ENCODE data around the gene AEN. TPM values are rescaled to one million over a fixed set of nuclear protein-coding genes. Genes with fewer than 3 reads are reported as not detected.

AEN gene
- total RNA-seq, 1 donor from 2014 or later = 31.5 TPM

DNA sequence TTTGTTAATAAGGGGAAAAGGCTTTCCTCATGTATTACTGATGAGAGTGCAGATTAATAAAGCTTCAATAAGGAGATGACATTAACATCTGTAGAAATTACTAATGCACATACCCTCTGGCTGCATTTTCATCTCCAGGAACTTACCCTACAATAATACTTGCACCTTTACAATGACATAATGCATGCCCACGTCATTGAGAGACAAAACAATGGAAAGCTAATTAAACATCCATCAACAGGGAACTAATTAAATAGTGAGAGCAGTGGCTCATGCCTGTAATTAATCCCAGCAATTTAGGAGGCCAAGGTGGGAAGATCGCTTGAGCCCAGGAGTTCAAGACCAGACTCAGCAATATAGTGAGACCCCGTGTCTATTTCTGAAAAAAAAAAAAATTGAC is 41.8 kb upstream of the AEN start:
- Mint-ChIP-seq H3K27me3 (ENCODE audit: unreplicated experiment) (peaks cover under 1% of the 10 kb centered on the region), H3K9me3 (ENCODE audit: unreplicated experiment) (no peaks in the 10 kb centered on the region)

GRCh38 chr15:88580532-88580931 is 40.6 kb upstream of the AEN start:
- Mint-ChIP-seq H3K9me3 (ENCODE audit: unreplicated experiment) (no peaks in the 10 kb centered on the region), H3K4me1 (ENCODE audit: unreplicated experiment) (no peaks in the 10 kb centered on the region), H3K4me3 (ENCODE audit: unreplicated experiment) (no peak overlapping the region), H3K27ac (ENCODE audit: unreplicated experiment) (no peak overlapping the region), H3K36me3 (ENCODE audit: low read depth, unreplicated experiment) (no peaks in the 10 kb centered on the region), H3K27me3 (ENCODE audit: unreplicated experiment) (peaks cover 2% of the 10 kb centered on the region)
- TF ChIP-seq CTCF (IDR thresholded peaks at IDR 0.05; ENCODE audit: unreplicated experiment) = no peak
- no peak for DNase-seq (ENCODE audit: low spot score)

More for the DNA sequence above, 41.8 kb upstream of the AEN start:
- Mint-ChIP-seq H3K27ac (ENCODE audit: unreplicated experiment) (no peak overlapping the region), H3K36me3 (ENCODE audit: low read depth, unreplicated experiment) (no peaks in the 10 kb centered on the region), H3K4me1 (ENCODE audit: unreplicated experiment) (no peaks in the 10 kb centered on the region), H3K4me3 (ENCODE audit: unreplicated experiment) (no peak overlapping the region)
- DNase-seq (ENCODE audit: low spot score) = no peak
- TF ChIP-seq CTCF (IDR thresholded peaks at IDR 0.05; ENCODE audit: unreplicated experiment) = no peak

DNA sequence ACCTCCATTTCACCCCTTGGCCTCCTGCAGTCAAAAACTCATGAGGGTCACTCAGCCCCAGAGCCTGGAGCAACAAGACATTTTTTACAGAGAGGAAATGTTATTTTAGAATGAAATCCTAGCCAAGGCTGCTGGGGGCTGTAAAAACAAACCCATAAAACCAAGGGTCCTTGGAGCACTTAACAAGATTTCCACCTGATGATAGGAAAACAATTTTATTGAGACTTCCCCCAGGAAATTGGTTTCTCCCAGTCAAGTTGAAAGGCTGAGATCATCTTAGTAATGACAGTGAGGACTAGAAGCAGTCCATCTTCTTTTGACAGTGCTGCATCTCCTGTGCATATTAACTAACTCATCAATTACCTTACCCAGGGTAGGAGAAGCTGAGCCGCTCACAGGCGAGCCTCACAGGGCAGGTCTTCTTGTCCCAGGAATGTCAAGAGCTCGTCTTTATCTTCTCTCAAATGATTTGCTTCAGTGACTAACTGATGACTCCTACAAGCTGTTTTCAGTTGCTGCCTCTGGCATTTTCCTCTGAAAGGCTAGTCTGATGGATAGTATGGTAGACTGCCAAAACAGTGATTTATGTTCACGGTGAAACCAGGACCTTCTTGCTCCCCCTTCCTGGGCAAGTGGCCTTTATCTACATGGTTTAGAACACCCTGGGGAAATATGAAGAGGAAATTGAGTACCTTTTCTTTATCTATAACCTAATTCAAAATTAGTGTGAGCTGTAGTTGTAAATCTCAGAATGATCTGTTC is 34.6 kb upstream of the AEN start:
- Mint-ChIP-seq H3K27ac (ENCODE audit: unreplicated experiment) (no peak overlapping the region), H3K4me1 (ENCODE audit: unreplicated experiment) (no peaks in the 10 kb centered on the region), H3K36me3 (ENCODE audit: low read depth, unreplicated experiment) (no peaks in the 10 kb centered on the region), H3K4me3 (ENCODE audit: unreplicated experiment) (no peak overlapping the region), H3K9me3 (ENCODE audit: unreplicated experiment) (no peaks in the 10 kb centered on the region), H3K27me3 (ENCODE audit: unreplicated experiment) (peaks cover 2% of the 10 kb centered on the region)
- TF ChIP-seq CTCF (IDR thresholded peaks at IDR 0.05; ENCODE audit: unreplicated experiment) = no peak
- no peak for DNase-seq (ENCODE audit: low spot score)

- H3K4me1 Mint-ChIP-seq (ENCODE audit: unreplicated experiment) = no peaks in the 10 kb centered on the region
- no peaks in the 10 kb centered on the region for H3K27me3 Mint-ChIP-seq (ENCODE audit: unreplicated experiment)
- no peak overlapping the region for H3K27ac Mint-ChIP-seq (ENCODE audit: unreplicated experiment)
- no peak for TF ChIP-seq CTCF (IDR thresholded peaks at IDR 0.05; ENCODE audit: unreplicated experiment)
- H3K9me3 Mint-ChIP-seq (ENCODE audit: unreplicated experiment) = no peaks in the 10 kb centered on the region
- no peaks in the 10 kb centered on the region for H3K36me3 Mint-ChIP-seq (ENCODE audit: low read depth, unreplicated experiment)
- no peak overlapping the region for H3K4me3 Mint-ChIP-seq (ENCODE audit: unreplicated experiment)
- DNase-seq (ENCODE audit: low spot score) = no peak
These were observed 30.4 kb upstream of the AEN start for GRCh38 chr15:88590759-88591158.

DNA sequence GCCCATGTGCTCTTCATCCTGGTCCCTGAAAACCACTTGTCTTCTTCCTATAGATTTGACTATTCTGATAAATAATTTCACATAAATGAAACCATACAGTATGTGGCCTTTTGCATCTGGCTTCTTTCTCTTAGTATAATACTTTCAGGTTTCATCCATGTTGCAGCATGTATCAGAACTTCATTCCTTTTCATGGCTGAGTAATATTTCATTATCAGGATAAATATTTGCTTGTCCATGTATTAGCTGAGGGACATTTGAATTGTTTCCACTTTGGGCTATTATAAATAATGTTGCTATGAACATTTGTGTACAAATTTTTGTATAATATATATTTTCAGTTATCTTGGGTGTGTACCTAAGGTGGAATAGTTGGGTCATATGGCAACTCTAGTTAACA is 29.8 kb upstream of the AEN start:
- Mint-ChIP-seq H3K27me3 (ENCODE audit: unreplicated experiment) (no peaks in the 10 kb centered on the region), H3K9me3 (ENCODE audit: unreplicated experiment) (no peaks in the 10 kb centered on the region), H3K36me3 (ENCODE audit: low read depth, unreplicated experiment) (no peaks in the 10 kb centered on the region), H3K4me1 (ENCODE audit: unreplicated experiment) (no peaks in the 10 kb centered on the region), H3K27ac (ENCODE audit: unreplicated experiment) (no peak overlapping the region), H3K4me3 (ENCODE audit: unreplicated experiment) (no peak overlapping the region)
- no peak for DNase-seq (ENCODE audit: low spot score)
- TF ChIP-seq CTCF (IDR thresholded peaks at IDR 0.05; ENCODE audit: unreplicated experiment) = no peak

Measured in endothelial cell (in vitro differentiated cells).